ENCODE measurements around the gene CTCF.
"Not testable (repeated sequence)": the region's sequence is repeated elsewhere in the genome, so short reads cannot be mapped to it uniquely, and the experiment has no call there.

Gene CTCF

DNA sequence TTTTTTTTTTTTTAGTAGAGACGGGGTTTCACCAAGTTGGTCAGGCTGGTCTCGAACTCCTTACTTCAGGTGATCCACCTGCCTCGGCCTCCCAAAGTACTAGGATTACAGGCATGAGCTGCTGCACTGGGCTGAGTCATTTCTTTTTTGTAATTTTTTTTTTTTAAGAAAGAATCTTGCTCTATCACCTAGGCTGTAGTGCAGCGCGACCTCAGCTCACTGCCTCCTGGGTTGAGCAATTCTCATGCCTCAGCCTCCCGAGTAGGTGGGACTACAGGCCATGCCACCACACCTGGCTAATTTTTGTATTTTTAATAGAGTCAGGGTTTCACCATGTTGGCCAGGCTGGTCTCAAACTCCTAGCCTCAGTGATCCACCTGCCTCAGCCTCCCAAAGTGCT, 28.3 kb upstream of the CTCF start:
- not testable (repeated sequence) for DNase-seq

DNA sequence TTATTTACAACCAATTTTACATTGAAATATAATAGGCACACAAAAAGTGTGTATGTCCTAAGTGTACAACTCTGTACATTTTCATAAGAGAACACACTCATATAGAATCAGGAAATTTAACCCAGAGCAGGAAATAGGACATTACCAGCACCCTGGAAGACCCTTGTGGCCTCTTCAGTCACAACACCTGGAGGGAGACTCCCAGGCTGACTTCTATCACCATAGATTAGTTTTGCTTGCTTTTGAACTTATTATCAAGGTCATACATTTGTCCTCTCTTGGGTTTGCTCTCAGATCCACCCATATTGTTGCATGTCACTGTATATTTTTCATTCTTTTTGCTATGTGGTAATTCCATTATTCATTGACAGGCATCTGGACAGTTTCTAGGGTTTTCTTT, 27.9 kb upstream of the CTCF start:
- DNase-seq, result no peak

DNA sequence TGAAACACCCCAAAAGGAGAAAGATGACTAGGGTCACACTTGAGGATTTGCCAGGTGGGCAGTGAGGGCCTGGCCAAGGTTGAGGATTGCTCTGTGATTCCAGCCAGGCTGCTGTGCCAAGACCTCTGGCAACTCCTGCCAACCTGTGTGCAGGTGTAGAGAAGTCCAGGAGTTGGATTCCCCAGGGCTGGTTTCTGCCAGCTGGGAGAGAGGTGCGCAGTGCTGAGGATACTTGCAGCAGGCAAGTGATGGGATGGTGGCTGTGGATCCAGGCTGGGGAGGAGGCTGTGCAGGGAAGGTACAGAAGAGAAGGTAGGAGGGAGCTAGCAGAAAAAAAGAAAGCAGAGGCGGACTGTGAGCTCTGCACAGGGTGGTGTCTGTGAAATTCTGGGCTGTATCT, 27.1 kb upstream of the CTCF start:
- DNase-seq, result no peak

DNA sequence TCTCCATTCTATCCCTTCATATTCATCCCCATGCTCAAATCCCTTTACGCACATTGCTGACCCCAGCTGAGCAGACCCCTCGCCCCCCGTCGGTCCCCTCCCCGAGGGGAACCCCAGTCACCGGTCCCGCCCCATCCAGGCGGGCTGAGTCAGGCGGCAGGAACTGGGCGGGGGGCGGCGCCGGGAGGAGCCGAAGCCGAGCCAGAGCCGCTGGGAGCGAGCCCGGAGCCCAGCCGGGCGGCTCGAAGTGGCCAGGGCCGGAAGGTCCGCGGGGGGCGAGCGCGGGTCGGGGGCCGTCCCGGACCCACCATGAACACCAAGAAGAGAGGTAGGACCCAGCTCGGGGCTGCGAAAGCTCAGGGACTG, 25.1 kb upstream of the CTCF start:
- DNase-seq, result peak in 8 of 14 donors; percentile 28 to 69 (median 44)

DNA sequence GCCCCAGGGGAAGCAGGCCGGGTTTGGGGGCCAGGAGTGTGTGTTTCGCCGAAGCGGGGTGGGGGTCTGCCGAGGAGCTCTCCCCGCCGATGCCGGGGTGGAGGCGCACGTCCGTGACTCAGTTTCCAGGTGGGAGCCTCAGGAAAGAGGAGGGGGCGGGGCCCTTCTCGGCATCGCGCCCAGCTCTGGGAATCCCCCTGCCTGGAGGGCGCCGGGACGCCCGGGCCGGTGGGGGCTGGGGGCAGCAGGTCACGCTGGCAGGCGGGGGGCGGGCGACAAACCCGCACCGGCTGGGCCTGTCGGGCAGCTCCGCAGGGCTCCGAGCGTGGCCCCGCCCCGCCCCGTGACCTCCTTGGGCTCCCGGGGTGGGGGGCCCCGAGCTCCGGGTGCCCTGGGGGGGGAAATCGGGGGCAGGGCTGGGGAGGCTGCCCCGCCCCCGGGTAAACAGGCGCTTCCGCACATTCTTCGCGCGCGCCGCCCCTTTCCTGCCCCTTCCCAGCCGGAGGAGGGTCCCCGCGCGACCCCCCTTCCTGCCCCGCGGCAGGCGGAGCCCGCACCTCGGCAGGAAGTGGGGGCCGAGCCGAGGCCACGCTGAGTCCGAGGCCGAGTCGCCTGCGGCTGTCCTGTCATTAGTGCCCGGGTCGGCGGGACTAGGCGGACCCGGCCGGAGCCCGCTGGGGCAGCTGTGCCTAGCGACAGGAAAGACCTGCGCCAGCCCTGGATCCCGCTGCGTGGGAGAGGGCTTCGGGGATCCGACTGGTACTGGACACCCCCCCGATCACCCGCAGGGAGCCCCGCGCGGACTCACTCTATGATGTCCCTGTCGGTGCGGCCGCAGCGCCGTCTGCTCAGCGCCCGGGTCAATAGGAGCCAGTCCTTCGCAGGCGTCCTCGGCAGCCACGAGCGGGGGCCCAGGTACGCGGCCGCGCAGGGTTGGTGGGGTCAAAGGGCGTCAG, 24.4 kb upstream of the CTCF start:
- DNase-seq, result peak in 7 of 14 donors; percentile 17 to 56 (median 47)

DNA sequence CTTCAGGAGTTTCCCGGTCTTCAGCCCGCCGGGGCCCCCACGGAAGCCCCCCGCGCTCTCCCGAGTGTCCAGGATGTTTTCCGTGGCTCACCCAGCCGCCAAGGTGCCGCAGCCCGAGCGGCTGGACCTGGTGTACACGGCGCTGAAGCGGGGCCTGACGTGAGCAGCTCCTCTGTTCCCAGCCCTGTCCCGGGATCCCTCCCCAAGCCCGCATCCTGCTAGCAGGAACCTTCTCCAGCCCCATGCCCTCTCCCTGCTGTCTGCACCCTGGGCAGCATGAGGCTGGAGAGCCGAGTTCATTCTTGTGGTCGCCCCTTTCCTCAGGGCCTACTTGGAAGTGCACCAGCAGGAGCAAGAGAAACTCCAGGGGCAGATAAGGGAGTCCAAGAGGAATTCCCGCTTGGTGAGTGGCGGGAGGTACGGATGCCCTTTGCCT, 23.6 kb upstream of the CTCF start:
- no peak for DNase-seq

DNA sequence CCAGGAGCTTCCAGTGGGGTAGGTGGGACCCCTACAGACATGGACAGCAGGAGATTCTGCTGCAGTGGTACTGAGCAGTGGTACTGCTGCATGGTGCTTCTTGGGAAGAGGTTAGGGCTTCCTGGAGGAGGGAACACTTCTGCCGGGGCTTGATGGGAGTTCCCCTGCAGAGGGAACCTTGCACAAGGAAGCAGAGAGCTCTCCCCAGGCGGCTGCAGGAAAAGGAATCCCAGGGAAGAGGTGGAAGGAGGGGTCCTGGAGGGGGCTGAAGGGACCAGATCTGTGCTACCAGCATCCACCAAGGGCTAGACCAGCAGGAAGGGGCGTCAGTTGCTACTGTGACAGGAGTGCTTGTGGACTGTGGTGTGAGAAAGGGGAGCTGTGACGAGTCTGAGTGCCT, 23.1 kb upstream of the CTCF start:
- DNase-seq, result no peak

DNA sequence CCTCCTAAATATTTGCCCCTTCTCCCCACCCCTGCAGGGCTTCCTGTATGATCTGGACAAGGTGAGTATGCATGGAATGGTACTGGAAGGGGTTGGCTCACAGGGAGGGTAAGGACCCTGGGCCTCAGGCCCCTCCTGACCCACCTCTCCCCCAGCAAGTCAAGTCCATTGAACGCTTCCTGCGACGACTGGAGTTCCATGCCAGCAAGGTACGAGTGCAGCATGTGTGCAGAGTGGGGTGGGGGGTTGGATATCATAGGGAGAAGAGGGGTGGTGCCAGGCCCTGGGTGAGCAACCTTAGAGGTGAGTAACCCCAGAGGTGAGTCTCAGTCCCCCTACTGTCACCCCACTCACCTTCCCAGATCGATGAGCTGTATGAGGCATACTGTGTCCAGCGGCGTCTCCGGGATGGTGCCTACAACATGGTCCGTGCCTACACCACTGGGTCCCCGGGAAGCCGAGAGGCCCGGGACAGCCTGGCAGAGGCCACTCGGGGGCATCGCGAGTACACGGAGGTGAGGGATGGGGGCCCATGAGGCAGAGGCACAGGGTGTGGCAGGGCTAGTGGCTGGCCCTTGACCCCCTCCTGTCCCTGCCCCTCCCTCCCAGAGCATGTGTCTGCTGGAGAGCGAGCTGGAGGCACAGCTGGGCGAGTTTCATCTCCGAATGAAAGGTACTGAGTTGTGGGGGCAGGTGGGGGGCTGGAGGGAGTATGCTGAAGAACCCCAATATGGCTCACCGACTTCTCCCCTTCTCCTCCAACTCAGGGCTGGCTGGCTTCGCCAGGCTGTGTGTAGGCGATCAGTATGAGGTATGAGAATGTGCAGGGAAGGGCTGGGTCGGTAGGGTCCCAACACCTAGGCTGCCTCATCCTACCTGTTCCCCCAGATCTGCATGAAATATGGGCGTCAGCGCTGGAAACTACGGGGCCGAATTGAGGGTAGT, 22.4 kb upstream of the CTCF start:
- no peak for DNase-seq

DNA sequence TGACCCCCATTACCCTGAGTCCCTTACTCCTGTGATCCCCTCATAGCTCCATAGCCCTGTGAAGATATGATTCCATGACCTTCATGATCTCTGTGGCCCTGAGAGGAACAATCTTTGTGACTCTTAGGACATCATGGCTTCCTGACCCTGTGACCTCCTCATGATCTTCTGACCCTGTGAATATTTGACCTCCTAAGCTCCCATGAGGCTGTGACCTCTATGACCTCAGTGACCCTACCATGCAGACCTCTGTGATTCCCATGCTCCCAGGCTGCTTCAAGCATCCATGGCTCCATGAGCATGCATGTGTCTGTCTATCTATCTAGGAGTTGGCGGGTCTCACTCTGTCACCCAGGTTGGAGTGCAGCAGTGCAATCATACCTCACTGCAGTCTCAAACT, 21.6 kb upstream of the CTCF start:
- DNase-seq, result no peak

DNA sequence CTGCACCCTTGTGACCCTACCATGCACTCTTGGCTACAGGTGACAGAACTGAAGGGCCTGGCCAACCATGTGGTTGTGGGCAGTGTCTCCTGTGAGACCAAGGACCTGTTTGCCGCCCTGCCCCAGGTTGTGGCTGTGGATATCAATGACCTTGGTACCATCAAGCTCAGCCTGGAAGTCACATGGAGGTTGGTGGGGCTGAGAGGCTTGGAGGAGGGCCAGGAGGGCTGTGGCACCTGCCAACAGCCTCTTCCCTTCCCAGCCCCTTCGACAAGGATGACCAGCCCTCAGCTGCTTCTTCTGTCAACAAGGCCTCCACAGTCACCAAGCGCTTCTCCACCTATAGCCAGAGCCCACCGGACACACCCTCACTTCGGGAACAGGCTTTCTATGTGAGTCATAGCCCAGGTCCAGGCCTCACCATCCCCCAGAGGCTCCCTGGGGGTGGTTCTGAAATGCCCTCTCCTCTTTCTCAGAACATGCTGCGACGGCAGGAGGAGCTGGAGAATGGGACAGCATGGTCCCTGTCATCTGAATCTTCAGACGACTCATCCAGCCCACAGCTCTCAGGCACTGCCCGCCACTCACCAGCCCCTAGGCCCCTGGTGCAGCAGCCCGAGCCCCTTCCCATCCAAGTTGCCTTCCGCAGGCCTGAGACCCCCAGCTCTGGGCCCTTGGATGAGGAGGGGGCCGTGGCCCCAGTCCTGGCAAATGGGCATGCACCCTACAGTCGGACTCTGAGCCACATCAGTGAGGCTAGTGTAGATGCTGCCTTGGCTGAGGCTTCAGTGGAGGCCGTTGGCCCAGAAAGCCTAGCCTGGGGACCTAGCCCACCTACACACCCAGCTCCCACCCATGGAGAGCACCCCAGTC, 20.7 kb upstream of the CTCF start:
- DNase-seq, result no peak

DNA sequence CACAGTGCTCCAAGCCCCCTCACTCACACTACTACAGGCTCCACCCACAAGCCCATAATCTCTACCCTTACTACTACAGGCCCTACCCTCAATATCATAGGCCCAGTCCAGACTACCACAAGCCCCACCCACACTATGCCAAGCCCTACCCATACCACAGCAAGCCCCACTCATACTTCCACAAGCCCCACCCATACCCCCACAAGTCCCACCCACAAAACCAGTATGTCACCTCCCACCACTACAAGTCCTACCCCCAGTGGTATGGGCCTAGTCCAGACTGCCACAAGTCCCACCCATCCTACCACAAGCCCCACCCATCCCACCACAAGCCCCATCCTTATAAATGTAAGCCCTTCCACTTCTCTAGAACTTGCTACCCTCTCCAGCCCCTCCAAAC, 19.9 kb upstream of the CTCF start:
- DNase-seq, result no peak

DNA sequence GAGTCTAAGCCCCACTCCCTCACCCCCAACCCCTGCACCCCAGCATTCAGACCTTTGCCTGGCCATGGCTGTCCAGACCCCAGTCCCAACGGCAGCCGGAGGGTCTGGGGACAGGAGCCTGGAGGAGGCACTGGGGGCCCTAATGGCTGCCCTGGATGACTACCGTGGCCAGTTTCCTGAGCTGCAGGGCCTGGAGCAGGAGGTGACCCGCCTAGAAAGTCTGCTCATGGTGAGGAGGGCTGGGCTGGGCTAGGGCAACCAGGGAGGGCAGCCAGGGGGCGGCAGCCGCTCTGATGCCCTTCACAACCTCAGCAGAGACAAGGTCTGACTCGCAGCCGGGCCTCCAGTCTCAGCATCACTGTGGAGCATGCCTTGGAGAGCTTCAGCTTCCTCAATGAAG, 19.3 kb upstream of the CTCF start:
- DNase-seq, result no peak

DNA sequence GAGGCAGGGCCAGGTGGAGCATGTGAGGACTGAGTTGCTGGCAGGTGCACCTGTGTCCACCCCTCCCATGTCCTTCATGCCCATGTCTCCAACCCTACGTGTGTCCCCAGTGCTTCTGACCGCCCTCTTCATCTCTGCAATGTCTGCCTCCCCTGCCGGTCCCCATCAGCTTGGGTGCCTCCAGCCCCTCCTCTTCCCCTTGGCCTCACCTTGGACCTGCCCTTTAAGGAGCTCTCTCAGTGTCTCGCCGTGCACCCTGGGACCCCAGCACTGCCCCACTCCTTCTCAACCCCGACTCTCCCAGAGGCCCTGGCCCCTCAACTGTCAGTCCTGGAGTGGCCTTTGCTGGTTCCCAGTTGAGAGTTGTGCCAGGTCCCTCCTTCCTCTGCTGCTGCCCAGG, 18.7 kb upstream of the CTCF start:
- no peak for DNase-seq

DNA sequence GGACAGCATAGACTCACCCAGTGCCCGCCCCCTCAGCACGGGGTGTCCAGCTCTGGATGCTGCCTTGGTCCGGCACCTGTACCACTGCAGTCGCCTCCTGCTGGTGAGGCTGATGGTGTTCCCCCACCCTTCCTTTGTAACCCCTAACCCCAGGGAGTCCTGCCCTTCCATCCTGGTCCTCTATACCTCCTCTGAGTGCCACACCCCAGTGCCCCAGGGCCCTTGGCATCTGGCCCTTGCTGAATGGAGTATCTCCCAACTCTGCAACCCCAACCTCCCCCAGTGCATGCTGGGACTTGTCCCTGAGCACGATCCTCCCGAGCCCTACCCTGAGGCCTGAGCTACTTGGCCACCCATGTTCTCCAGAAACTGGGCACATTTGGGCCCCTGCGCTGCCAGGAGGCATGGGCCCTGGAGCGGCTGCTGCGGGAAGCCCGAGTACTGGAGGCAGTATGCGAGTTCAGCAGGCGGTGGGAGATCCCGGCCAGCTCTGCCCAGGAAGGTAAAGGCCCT, 17.9 kb upstream of the CTCF start:
- DNase-seq, result no peak

DNA sequence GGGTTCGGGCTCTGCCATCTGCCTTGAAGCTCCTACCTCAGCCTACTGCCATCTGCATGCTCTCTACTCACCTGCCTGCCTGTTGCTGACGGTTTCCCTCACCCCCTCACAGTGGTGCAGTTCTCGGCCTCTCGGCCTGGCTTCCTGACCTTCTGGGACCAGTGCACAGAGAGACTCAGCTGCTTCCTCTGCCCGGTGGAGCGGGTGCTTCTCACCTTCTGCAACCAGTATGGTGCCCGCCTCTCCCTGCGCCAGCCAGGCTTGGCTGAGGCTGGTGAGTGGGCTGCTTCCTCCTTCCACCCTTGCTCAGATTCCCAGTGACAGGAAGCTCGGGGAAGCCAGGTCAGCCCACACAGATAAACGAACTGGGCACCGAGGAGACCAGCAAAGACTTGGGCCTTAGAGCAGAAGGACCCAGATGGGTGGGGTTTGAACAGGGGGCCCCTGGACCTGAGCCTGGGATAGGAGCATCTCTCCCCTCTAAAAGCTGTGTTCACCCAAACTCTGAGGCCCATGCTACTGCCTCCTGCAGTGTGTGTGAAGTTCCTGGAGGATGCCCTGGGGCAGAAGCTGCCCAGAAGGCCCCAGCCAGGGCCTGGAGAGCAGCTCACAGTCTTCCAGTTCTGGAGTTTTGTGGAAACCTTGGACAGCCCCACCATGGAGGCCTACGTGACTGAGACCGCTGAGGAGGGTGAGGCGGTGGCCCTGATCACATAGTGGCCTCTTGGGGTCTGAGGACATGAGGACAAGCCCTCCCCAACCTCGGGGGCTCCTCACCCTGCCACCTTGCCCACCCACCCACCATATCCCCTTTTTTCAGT, 17.3 kb upstream of the CTCF start:
- no peak for DNase-seq

DNA sequence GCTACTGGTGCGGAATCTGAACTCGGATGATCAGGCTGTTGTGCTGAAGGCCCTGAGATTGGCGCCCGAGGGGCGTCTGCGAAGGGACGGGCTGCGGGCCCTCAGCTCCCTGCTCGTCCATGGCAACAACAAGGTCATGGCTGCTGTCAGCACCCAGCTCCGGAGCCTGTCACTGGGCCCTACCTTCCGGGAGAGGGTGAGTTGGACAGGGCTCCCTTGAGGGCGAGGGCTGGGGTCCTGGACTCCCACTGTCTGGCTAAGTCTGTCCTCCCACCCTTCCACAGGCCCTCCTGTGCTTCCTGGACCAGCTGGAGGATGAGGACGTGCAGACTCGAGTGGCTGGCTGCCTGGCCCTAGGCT, 16.7 kb upstream of the CTCF start:
- no peak for DNase-seq

DNA sequence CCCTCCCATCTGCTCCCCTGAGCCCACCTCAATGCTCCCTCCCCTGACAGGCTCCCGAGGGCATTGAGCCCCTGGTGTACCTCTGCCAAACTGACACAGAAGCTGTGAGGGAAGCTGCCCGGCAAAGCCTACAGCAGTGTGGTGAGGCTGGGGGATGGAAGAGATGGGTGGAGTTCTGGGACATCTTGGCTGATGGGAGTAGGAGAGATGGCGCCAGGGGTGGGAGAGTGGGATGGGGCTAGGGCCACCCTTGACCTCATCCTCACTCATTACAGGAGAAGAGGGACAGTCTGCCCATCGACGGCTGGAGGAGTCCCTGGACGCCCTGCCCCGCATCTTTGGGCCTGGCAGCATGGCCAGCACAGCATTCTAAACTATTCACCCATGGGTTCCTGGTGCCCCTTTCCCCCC, 16.2 kb upstream of the CTCF start:
- no peak for DNase-seq

DNA sequence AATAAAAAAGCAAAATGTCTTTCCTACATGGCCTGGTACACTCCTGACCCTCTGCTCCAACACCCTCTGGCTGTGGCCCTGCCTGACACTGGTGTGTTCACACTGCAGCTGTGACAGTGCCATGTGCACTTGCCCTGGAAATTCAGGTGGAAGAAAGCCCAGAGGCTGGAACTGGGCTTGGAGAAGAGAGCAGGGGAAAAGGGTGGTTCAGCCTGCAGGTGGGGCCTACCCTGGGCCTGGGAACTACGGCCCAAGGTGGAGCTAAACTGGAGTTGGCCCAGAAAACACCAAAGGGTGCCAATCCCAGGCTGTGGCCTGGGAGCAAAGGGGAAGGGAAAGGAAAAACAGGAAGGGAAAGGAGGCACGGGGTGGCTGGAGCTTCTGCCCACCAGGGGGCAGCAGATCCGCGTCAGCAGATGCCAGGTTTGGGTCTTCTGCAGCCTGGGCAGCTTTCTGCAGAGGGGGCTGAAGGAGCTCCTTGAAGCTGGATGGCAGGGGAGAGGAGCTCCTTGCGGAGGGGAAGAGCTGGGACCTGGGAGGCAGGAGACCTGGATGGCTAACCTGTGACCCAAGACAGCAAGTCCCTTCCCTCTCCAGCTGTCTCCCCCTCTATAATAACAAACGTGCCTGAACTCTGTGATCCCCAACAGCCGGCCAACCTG, 15.4 kb upstream of the CTCF start:
- peak in 10 of 14 donors; percentile 18 to 67 (median 44) for DNase-seq

DNA sequence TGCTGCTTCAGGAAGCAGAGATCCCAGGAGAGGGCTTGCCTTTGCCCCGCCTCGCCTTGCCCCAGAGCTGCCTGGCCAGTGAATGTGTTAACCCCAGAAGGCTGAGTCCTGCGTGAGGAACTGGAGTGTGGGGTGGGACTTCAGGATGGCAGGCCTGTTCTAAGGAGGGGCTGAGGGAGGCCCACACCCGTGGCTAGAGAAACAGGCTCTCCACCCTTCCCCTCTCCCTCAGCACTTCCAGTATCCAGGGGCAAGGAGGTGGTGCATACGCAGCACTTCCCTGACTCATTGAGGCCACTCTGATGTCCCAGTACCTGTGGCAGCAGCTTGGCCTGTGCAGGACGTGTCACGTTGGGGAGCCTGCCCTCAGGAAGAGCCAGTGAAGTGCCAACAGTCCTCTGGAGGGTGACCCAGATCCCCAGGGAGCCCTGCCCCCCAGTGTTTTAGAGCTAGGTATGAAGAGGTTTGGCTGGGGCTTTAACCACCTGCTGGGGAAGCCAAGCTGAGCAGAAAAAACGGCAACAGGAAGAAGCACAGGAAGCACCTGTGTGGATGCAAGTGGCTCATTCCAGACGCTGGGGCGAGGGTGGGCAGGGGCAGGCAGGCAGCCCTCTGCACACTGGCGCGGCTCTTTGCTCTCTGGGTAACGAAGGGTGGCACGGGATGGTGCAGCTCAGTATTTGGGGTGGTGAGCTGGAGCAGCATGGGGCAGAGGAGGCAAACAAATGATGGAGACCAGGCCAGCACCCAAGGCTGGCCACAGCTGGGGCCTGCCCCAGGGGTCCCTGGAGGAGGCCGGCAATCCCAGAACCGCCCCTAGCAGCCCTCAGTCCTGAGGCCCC, 14.7 kb upstream of the CTCF start:
- no peak for DNase-seq
